Memory B cell (primary cell): ENCODE measurements around the gene LACRT.

Experiments used
- ATAC-seq: fragments of 150-1000 bp; cut with Tn5 transposase; 2 replicates; pipeline ENCODE4 v1.10.0; 2021; ENCODE audit warnings: low read depth, mild to moderate bottlenecking, moderate library complexity
- DNase-seq, 2 donors: peaks; one replicate each; pipeline ENCODE4 v3.0.0; 2022; ENCODE audit warnings: low spot score in 2 of 2
- H3K27ac Mint-ChIP-seq: one replicate; pipeline ENCODE4 v1.8.0; 2022; ENCODE audit warnings: mild to moderate bottlenecking, moderate library complexity, mixed read lengths
- H3K27me3 Mint-ChIP-seq: one replicate; pipeline ENCODE4 v1.8.0; 2022; ENCODE audit warnings: mixed read lengths
- H3K36me3 Mint-ChIP-seq: one replicate; pipeline ENCODE4 v1.8.0; 2022; ENCODE audit warnings: mild to moderate bottlenecking, mixed read lengths
- H3K4me1 Mint-ChIP-seq: one replicate; pipeline ENCODE4 v1.8.0; 2022; ENCODE audit warnings: mixed read lengths
- H3K4me3 Mint-ChIP-seq: one replicate; pipeline ENCODE4 v1.8.0; 2022; ENCODE audit warnings: mild to moderate bottlenecking, moderate library complexity, mixed read lengths
- H3K9me3 Mint-ChIP-seq: one replicate; pipeline ENCODE4 v1.8.0; 2022; ENCODE audit warnings: mixed read lengths

Gene LACRT

GRCh38 chr12:54624315-54625279, 10.1 kb downstream of the LACRT start:
- Mint-ChIP-seq H3K36me3 (peaks cover 11% of the 10 kb centered on the region), H3K9me3 (peaks cover 14% of the 10 kb centered on the region), H3K4me1 (no peaks in the 10 kb centered on the region), H3K4me3 (no peak overlapping the region), H3K27me3 (peaks cover 25% of the 10 kb centered on the region), H3K27ac (no peak overlapping the region)
- DNase-seq (no peak), ATAC-seq (no peak)

GRCh38 chr12:54622463-54623183, 12.1 kb downstream of the LACRT start:
- H3K36me3 Mint-ChIP-seq = peaks cover 7% of the 10 kb centered on the region
- no peak overlapping the region for H3K4me3 Mint-ChIP-seq
- DNase-seq (no peak), ATAC-seq (no peak)
- H3K4me1 Mint-ChIP-seq = no peaks in the 10 kb centered on the region
- peaks cover 9% of the 10 kb centered on the region for H3K9me3 Mint-ChIP-seq
- H3K27me3 Mint-ChIP-seq = peaks cover 21% of the 10 kb centered on the region
- H3K27ac Mint-ChIP-seq = no peak overlapping the region

GRCh38 chr12:54616933-54617680, 17.6 kb downstream of the LACRT start:
- DNase-seq (no peak), ATAC-seq (peak; percentile 52)
- Mint-ChIP-seq H3K27me3 (peaks cover 12% of the 10 kb centered on the region), H3K36me3 (no peaks in the 10 kb centered on the region), H3K9me3 (no peaks in the 10 kb centered on the region), H3K4me1 (peaks cover 8% of the 10 kb centered on the region), H3K27ac (no peak overlapping the region), H3K4me3 (peak overlapping the region; percentile 16)

GRCh38 chr12:54612225-54612750, 22.4 kb downstream of the LACRT start:
- H3K36me3 Mint-ChIP-seq = no peaks in the 10 kb centered on the region
- peaks cover 19% of the 10 kb centered on the region for H3K27me3 Mint-ChIP-seq
- no peak for DNase-seq
- no peaks in the 10 kb centered on the region for H3K9me3 Mint-ChIP-seq
- peaks cover 8% of the 10 kb centered on the region for H3K4me1 Mint-ChIP-seq
- no peak overlapping the region for H3K4me3 Mint-ChIP-seq
- no peak for ATAC-seq
- H3K27ac Mint-ChIP-seq = no peak overlapping the region

GRCh38 chr12:54611715-54612149, 23.0 kb downstream of the LACRT start:
- Mint-ChIP-seq H3K9me3 (no peaks in the 10 kb centered on the region), H3K27ac (no peak overlapping the region), H3K36me3 (no peaks in the 10 kb centered on the region), H3K4me3 (no peak overlapping the region), H3K27me3 (peaks cover 20% of the 10 kb centered on the region), H3K4me1 (peaks cover 2% of the 10 kb centered on the region)
- ATAC-seq (no peak), DNase-seq (no peak)

GRCh38 chr12:54608769-54609168, 25.9 kb downstream of the LACRT start:
- Mint-ChIP-seq H3K4me1 (no peaks in the 10 kb centered on the region), H3K36me3 (no peaks in the 10 kb centered on the region)

GRCh38 chr12:54608156-54608555, 26.5 kb downstream of the LACRT start:
- Mint-ChIP-seq H3K27me3 (peaks cover 10% of the 10 kb centered on the region), H3K4me1 (no peaks in the 10 kb centered on the region), H3K36me3 (no peaks in the 10 kb centered on the region), H3K27ac (no peak overlapping the region), H3K9me3 (no peaks in the 10 kb centered on the region), H3K4me3 (no peak overlapping the region)
- DNase-seq (no peak), ATAC-seq (no peak)

More at GRCh38 chr12:54608769-54609168, 25.9 kb downstream of the LACRT start:
- H3K9me3 Mint-ChIP-seq = no peaks in the 10 kb centered on the region
- ATAC-seq = no peak
- H3K27me3 Mint-ChIP-seq = peaks cover 13% of the 10 kb centered on the region
- no peak for DNase-seq
- no peak overlapping the region for H3K27ac Mint-ChIP-seq
- no peak overlapping the region for H3K4me3 Mint-ChIP-seq

- H3K36me3 Mint-ChIP-seq = no peaks in the 10 kb centered on the region
- ATAC-seq = no peak
- no peaks in the 10 kb centered on the region for H3K9me3 Mint-ChIP-seq
Measured at GRCh38 chr12:54606556-54606955, 28.1 kb downstream of the LACRT start.

GRCh38 chr12:54605138-54605970, 29.3 kb downstream of the LACRT start:
- no peak overlapping the region for H3K27ac Mint-ChIP-seq
- peaks cover 7% of the 10 kb centered on the region for H3K27me3 Mint-ChIP-seq
- no peaks in the 10 kb centered on the region for H3K9me3 Mint-ChIP-seq
- H3K4me3 Mint-ChIP-seq = no peak overlapping the region
- DNase-seq = no peak
- no peak for ATAC-seq
- H3K36me3 Mint-ChIP-seq = no peaks in the 10 kb centered on the region
- no peaks in the 10 kb centered on the region for H3K4me1 Mint-ChIP-seq

More at GRCh38 chr12:54606556-54606955, 28.1 kb downstream of the LACRT start:
- DNase-seq = no peak
- Mint-ChIP-seq H3K27ac (no peak overlapping the region), H3K27me3 (peaks cover 10% of the 10 kb centered on the region), H3K4me3 (no peak overlapping the region), H3K4me1 (no peaks in the 10 kb centered on the region)

GRCh38 chr12:54604436-54604835, 30.3 kb downstream of the LACRT start:
- Mint-ChIP-seq H3K27ac (no peak overlapping the region), H3K4me1 (no peaks in the 10 kb centered on the region), H3K9me3 (no peaks in the 10 kb centered on the region), H3K36me3 (no peaks in the 10 kb centered on the region), H3K4me3 (no peak overlapping the region), H3K27me3 (peaks cover 11% of the 10 kb centered on the region)
- no peak for ATAC-seq
- DNase-seq = no peak

- Mint-ChIP-seq H3K36me3 (no peaks in the 10 kb centered on the region), H3K4me1 (no peaks in the 10 kb centered on the region), H3K27ac (no peak overlapping the region), H3K27me3 (peaks cover 15% of the 10 kb centered on the region), H3K9me3 (no peaks in the 10 kb centered on the region), H3K4me3 (no peak overlapping the region)
- ATAC-seq (no peak), DNase-seq (no peak)
Measured at GRCh38 chr12:54603872-54604271, 30.8 kb downstream of the LACRT start.

GRCh38 chr12:54603173-54603814, 31.4 kb downstream of the LACRT start:
- Mint-ChIP-seq H3K27me3 (peaks cover 15% of the 10 kb centered on the region), H3K4me1 (no peaks in the 10 kb centered on the region), H3K9me3 (no peaks in the 10 kb centered on the region), H3K4me3 (no peak overlapping the region), H3K27ac (no peak overlapping the region), H3K36me3 (no peaks in the 10 kb centered on the region)
- DNase-seq (peak; percentile 54 to 58), ATAC-seq (peak; percentile 95)
